Astrocyte (in vitro differentiated cells and primary cell): ENCODE results near the gene ARMC9.

ENCODE experiments used
- CTCF ChIP-seq: IDR thresholded peaks from 2 replicates; pipeline ENCODE4 v1.5.1; 2011; ENCODE audit warnings: low read depth, mild to moderate bottlenecking, inconsistent platforms, low read length, moderate library complexity; ENCODE audit not compliant: insufficient read depth
- EZH2 ChIP-seq: IDR thresholded peaks from 2 replicates; pipeline ENCODE4 v1.6.1; 2012; ENCODE audit warnings: mild to moderate bottlenecking, low read length, inconsistent platforms; ENCODE audit not compliant: insufficient read depth

- TF ChIP-seq CTCF (no peak), EZH2 (no peak)
Observed at GRCh38 chr2:231189171-231189530, 9.3 kb upstream of the ARMC9 start.
